ENCODE data around the gene GRK4. TPM values are rescaled to one million over a fixed set of nuclear protein-coding genes. Genes with fewer than 3 reads are reported as not detected.

GRK4 gene
- total RNA-seq, 1 donor from 2014 or later = 1.3 TPM

GRCh38 chr4:2949782-2950125, 13.6 kb upstream of the GRK4 start:
- H3K4me3 Mint-ChIP-seq = no peak overlapping the region
- no peak for DNase-seq (ENCODE audit: low spot score)
- peaks cover 2% of the 10 kb centered on the region for H3K27me3 Mint-ChIP-seq (ENCODE audit: insufficient read depth, low read depth)
- H3K4me3 ChIP-seq = no peak overlapping the region
- no peak overlapping the region for H3K4me2 ChIP-seq
- no peaks in the 10 kb centered on the region for H3K4me1 Mint-ChIP-seq
- H3K4me1 ChIP-seq = no peaks in the 10 kb centered on the region
- no peak overlapping the region for H3K9ac ChIP-seq
- no peaks in the 10 kb centered on the region for H3K9me3 Mint-ChIP-seq
- TF ChIP-seq EZH2 (IDR thresholded peaks at IDR 0.05) = no peak
- TF ChIP-seq, protein P1, sequence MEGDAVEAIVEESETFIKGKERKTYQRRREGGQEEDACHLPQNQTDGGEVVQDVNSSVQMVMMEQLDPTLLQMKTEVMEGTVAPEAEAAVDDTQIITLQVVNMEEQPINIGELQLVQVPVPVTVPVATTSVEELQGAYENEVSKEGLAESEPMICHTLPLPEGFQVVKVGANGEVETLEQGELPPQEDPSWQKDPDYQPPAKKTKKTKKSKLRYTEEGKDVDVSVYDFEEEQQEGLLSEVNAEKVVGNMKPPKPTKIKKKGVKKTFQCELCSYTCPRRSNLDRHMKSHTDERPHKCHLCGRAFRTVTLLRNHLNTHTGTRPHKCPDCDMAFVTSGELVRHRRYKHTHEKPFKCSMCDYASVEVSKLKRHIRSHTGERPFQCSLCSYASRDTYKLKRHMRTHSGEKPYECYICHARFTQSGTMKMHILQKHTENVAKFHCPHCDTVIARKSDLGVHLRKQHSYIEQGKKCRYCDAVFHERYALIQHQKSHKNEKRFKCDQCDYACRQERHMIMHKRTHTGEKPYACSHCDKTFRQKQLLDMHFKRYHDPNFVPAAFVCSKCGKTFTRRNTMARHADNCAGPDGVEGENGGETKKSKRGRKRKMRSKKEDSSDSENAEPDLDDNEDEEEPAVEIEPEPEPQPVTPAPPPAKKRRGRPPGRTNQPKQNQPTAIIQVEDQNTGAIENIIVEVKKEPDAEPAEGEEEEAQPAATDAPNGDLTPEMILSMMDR (IDR thresholded peaks at IDR 0.05) = no peak
- no peak for TF ChIP-seq EZH2phosphoT487 (IDR thresholded peaks at IDR 0.05)
- peaks cover 38% of the 10 kb centered on the region for H3K36me3 Mint-ChIP-seq
- H3K27ac ChIP-seq = no peak overlapping the region
- H4K20me1 ChIP-seq (ENCODE audit: low read depth) = peaks cover 8% of the 10 kb centered on the region
- H3K36me3 ChIP-seq = no peaks in the 10 kb centered on the region
- no peaks in the 10 kb centered on the region for H3K27me3 ChIP-seq
- H3K9me3 ChIP-seq (ENCODE audit: low read depth) = no peaks in the 10 kb centered on the region
- H3F3A ChIP-seq (ENCODE audit: low read depth) = peaks cover 10% of the 10 kb centered on the region
- H3K27ac Mint-ChIP-seq = no peak overlapping the region
- H3K79me2 ChIP-seq (ENCODE audit: low read depth) = no peaks in the 10 kb centered on the region
- no peak overlapping the region for H2AFZ ChIP-seq (replicated peaks)

- Histone ChIP-seq H3K9me3 (ENCODE audit: low read depth) (no peaks in the 10 kb centered on the region), H3K27me3 (no peaks in the 10 kb centered on the region), H3K27ac (no peak overlapping the region), H3F3A (ENCODE audit: low read depth) (peaks cover 14% of the 10 kb centered on the region), H3K4me3 (no peak overlapping the region), H3K4me2 (no peak overlapping the region), H4K20me1 (ENCODE audit: low read depth) (peaks cover 8% of the 10 kb centered on the region), H3K36me3 (peaks cover under 1% of the 10 kb centered on the region), H2AFZ (replicated peaks) (no peak overlapping the region), H3K9ac (no peak overlapping the region), H3K79me2 (ENCODE audit: low read depth) (peaks cover under 1% of the 10 kb centered on the region), H3K4me1 (no peaks in the 10 kb centered on the region)
- no peak overlapping the region for H3K27ac Mint-ChIP-seq
- no peak overlapping the region for H3K4me3 Mint-ChIP-seq
- no peaks in the 10 kb centered on the region for H3K4me1 Mint-ChIP-seq
- DNase-seq (ENCODE audit: low spot score) = no peak
- TF ChIP-seq, protein P1 (IDR thresholded peaks at IDR 0.05) = no peak
- TF ChIP-seq EZH2 (IDR thresholded peaks at IDR 0.05) (no peak), EZH2phosphoT487 (IDR thresholded peaks at IDR 0.05) (no peak)
- H3K27me3 Mint-ChIP-seq (ENCODE audit: insufficient read depth, low read depth) = peaks cover 2% of the 10 kb centered on the region
- H3K36me3 Mint-ChIP-seq = peaks cover 38% of the 10 kb centered on the region
- no peaks in the 10 kb centered on the region for H3K9me3 Mint-ChIP-seq
These were observed 13.0 kb upstream of the GRK4 start for GRCh38 chr4:2950221-2950989.

DNA sequence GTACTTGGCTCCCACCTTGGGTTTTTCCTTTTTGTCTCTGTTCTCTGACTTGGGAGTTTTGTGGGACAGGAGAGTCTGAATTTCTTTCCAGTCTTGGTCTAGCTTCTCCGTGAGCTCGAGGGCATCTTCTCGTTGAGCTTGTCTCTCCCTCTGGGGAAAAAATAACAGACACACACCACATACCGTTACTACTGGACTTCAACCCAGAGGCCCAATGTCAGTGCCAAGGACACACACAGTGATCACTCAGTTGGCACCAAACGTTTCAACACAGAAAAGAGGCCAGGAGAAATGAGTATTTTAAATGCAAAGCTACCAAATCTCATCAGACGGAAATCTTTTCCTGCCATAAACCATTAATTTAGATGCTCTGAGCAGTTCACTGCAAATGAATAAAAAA, 9.9 kb upstream of the GRK4 start:
- Histone ChIP-seq H2AFZ (replicated peaks) (no peak overlapping the region), H4K20me1 (ENCODE audit: low read depth) (peaks cover 8% of the 10 kb centered on the region), H3K4me1 (no peaks in the 10 kb centered on the region), H3K27ac (no peak overlapping the region), H3K9ac (no peak overlapping the region), H3K4me3 (no peak overlapping the region), H3K4me2 (no peak overlapping the region), H3K27me3 (no peaks in the 10 kb centered on the region), H3K36me3 (peaks cover 14% of the 10 kb centered on the region), H3F3A (ENCODE audit: low read depth) (peaks cover 25% of the 10 kb centered on the region), H3K79me2 (ENCODE audit: low read depth) (peaks cover 31% of the 10 kb centered on the region), H3K9me3 (ENCODE audit: low read depth) (no peaks in the 10 kb centered on the region)
- no peak overlapping the region for H3K27ac Mint-ChIP-seq
- H3K4me1 Mint-ChIP-seq = peaks cover 1% of the 10 kb centered on the region
- H3K4me3 Mint-ChIP-seq = no peak overlapping the region
- H3K9me3 Mint-ChIP-seq = no peaks in the 10 kb centered on the region
- no peak for DNase-seq (ENCODE audit: low spot score)
- peaks cover 2% of the 10 kb centered on the region for H3K27me3 Mint-ChIP-seq (ENCODE audit: insufficient read depth, low read depth)
- TF ChIP-seq EZH2phosphoT487 (IDR thresholded peaks at IDR 0.05) = no peak
- TF ChIP-seq, protein P1 (IDR thresholded peaks at IDR 0.05) = no peak
- no peak for TF ChIP-seq EZH2 (IDR thresholded peaks at IDR 0.05)
- peaks cover 48% of the 10 kb centered on the region for H3K36me3 Mint-ChIP-seq
